SK-N-SH treated with all-trans-retinoic acid at 6 μM for 48 hours (cell line): ENCODE data around the gene C10orf88.

ENCODE experiments used
- ATAC-seq: fragments of 200-7000 bp; cut with Tn5 transposase; 3 replicates; pipeline ENCODE4 v1.9.1; 2020; ENCODE audit warnings: mild to moderate bottlenecking, moderate library complexity
- ARNTL ChIP-seq: fragments of 450-650 bp; formaldehyde crosslinking; IDR thresholded peaks from 2 replicates; pipeline ENCODE4 v1.5.0; 2020; ENCODE audit warnings: low read depth, mild to moderate bottlenecking, moderate library complexity, borderline replicate concordance
- BACH2 ChIP-seq: fragments of 250-450 bp; sonication (Bioruptor Pico); IDR thresholded peaks from 2 replicates; pipeline ENCODE4 v1.9.0; 2021; ENCODE audit warnings: mild to moderate bottlenecking, borderline replicate concordance
- CSRNP3 ChIP-seq: fragments of 250-450 bp; sonication (Bioruptor Pico); IDR thresholded peaks from 2 replicates; pipeline ENCODE4 v1.5.1; 2021; ENCODE audit warnings: mild to moderate bottlenecking, moderate library complexity
- ESRRG ChIP-seq: fragments of 250-450 bp; sonication (Bioruptor Pico); IDR thresholded peaks from 2 replicates; pipeline ENCODE4 v1.6.1; 2021; ENCODE audit warnings: mild to moderate bottlenecking
- GLIS3 ChIP-seq: fragments of 250-450 bp; sonication (Bioruptor Pico); IDR thresholded peaks from 2 replicates; pipeline ENCODE4 v1.5.0; 2020; ENCODE audit warnings: mild to moderate bottlenecking, moderate library complexity
- ISL1 ChIP-seq: fragments of 250-450 bp; sonication (Bioruptor Pico); IDR thresholded peaks from 2 replicates; pipeline ENCODE4 v2.1.2; 2022; ENCODE audit warnings: mild to moderate bottlenecking, moderate library complexity
- OSR1 ChIP-seq: fragments of 250-450 bp; sonication (Bioruptor Pico); IDR thresholded peaks from 2 replicates; pipeline ENCODE4 v1.8.0; 2022; ENCODE audit warnings: moderate library complexity, mild to moderate bottlenecking, inconsistent platforms
- PATZ1 ChIP-seq: fragments of 250-450 bp; sonication (Bioruptor Pico); IDR thresholded peaks from 2 replicates; pipeline ENCODE4 v1.8.0; 2020; ENCODE audit warnings: mild to moderate bottlenecking, moderate library complexity, borderline replicate concordance
- POU6F1 ChIP-seq: fragments of 250-450 bp; sonication (Bioruptor Pico); IDR thresholded peaks from 2 replicates; pipeline ENCODE4 v1.8.0; 2021; ENCODE audit warnings: low read depth, mild to moderate bottlenecking, moderate library complexity, borderline replicate concordance
- RARB ChIP-seq: fragments of 250-450 bp; sonication (Bioruptor Pico); IDR thresholded peaks from 2 replicates; pipeline ENCODE4 v1.8.0; 2021; ENCODE audit warnings: mild to moderate bottlenecking, moderate library complexity
- SNAI2 ChIP-seq: fragments of 250-450 bp; sonication (Bioruptor Pico); IDR thresholded peaks from 2 replicates; pipeline ENCODE4 v1.5.0; 2020; ENCODE audit warnings: mild to moderate bottlenecking, moderate library complexity
- TCF4 ChIP-seq: fragments of 250-450 bp; sonication (Bioruptor Pico); IDR thresholded peaks from 2 replicates; pipeline ENCODE4 v1.8.0; 2021; ENCODE audit warnings: mild to moderate bottlenecking, moderate library complexity, borderline replicate concordance
- TOX ChIP-seq: fragments of 250-450 bp; sonication (Bioruptor Pico); IDR thresholded peaks from 2 replicates; pipeline ENCODE4 v1.8.0; 2021; ENCODE audit warnings: mild to moderate bottlenecking, moderate library complexity, borderline replicate concordance
- ZC3H10 ChIP-seq: fragments of 250-450 bp; sonication (Bioruptor Pico); IDR thresholded peaks from 2 replicates; pipeline ENCODE4 v1.5.1; 2021; ENCODE audit warnings: mild to moderate bottlenecking, moderate library complexity
- ZFP3 ChIP-seq: fragments of 250-450 bp; sonication (Bioruptor Pico); IDR thresholded peaks from 2 replicates; pipeline ENCODE4 v1.5.0; 2020; ENCODE audit warnings: mild to moderate bottlenecking, moderate library complexity
- ZFP30 ChIP-seq: fragments of 450-650 bp; formaldehyde crosslinking; IDR thresholded peaks from 2 replicates; pipeline ENCODE4 v1.5.0; 2022; ENCODE audit warnings: mild to moderate bottlenecking, moderate library complexity
- ZNF70 ChIP-seq: fragments of 450-650 bp; formaldehyde crosslinking; IDR thresholded peaks from 2 replicates; pipeline ENCODE4 v1.5.0; 2020; ENCODE audit warnings: mild to moderate bottlenecking, moderate library complexity
- ZNF8 ChIP-seq: fragments of 450-650 bp; formaldehyde crosslinking; IDR thresholded peaks from 2 replicates; pipeline ENCODE4 v1.5.0; 2020; ENCODE audit warnings: mild to moderate bottlenecking, moderate library complexity
- TF ChIP-seq, protein P1 (sequence below): fragments of 250-450 bp; sonication (Bioruptor Pico); IDR thresholded peaks from 2 replicates; pipeline ENCODE4 v1.5.0; 2020; ENCODE audit warnings: mild to moderate bottlenecking, moderate library complexity
- TF ChIP-seq, protein P2 (sequence below): fragments of 250-450 bp; sonication (Bioruptor Pico); IDR thresholded peaks from 2 replicates; pipeline ENCODE4 v1.5.1; 2020; ENCODE audit warnings: low read depth, mild to moderate bottlenecking, moderate library complexity

Gene C10orf88

GRCh38 chr10:122955892-122956291, 1.9 kb upstream of the C10orf88 start:
- no peak for ATAC-seq
- TF ChIP-seq RARB = no peak
- no peak for TF ChIP-seq ZFP3 (CRISPR knock-in tag)
- TF ChIP-seq ZC3H10 (CRISPR knock-in tag) = no peak
- no peak for TF ChIP-seq GLIS3 (CRISPR knock-in tag)
- no peak for TF ChIP-seq ZNF70 (CRISPR knock-in tag)
- TF ChIP-seq ISL1 (CRISPR knock-in tag) = no peak
- no peak for TF ChIP-seq SNAI2 (CRISPR knock-in tag)
- TF ChIP-seq TCF4 (CRISPR knock-in tag) = no peak
- no peak for TF ChIP-seq TOX (CRISPR knock-in tag)
- TF ChIP-seq BACH2 (CRISPR knock-in tag) = no peak

GRCh38 chr10:122954731-122955050, 664 bp upstream of the C10orf88 start:
- ATAC-seq = no peak
- no peak for TF ChIP-seq PATZ1 (CRISPR knock-in tag)
- TF ChIP-seq, protein P1, sequence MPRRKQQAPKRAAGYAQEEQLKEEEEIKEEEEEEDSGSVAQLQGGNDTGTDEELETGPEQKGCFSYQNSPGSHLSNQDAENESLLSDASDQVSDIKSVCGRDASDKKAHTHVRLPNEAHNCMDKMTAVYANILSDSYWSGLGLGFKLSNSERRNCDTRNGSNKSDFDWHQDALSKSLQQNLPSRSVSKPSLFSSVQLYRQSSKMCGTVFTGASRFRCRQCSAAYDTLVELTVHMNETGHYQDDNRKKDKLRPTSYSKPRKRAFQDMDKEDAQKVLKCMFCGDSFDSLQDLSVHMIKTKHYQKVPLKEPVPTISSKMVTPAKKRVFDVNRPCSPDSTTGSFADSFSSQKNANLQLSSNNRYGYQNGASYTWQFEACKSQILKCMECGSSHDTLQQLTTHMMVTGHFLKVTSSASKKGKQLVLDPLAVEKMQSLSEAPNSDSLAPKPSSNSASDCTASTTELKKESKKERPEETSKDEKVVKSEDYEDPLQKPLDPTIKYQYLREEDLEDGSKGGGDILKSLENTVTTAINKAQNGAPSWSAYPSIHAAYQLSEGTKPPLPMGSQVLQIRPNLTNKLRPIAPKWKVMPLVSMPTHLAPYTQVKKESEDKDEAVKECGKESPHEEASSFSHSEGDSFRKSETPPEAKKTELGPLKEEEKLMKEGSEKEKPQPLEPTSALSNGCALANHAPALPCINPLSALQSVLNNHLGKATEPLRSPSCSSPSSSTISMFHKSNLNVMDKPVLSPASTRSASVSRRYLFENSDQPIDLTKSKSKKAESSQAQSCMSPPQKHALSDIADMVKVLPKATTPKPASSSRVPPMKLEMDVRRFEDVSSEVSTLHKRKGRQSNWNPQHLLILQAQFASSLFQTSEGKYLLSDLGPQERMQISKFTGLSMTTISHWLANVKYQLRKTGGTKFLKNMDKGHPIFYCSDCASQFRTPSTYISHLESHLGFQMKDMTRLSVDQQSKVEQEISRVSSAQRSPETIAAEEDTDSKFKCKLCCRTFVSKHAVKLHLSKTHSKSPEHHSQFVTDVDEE (CRISPR knock-in tag) = no peak
- no peak for TF ChIP-seq TCF4 (CRISPR knock-in tag)
- TF ChIP-seq RARB = no peak
- TF ChIP-seq ZNF70 (CRISPR knock-in tag) = no peak
- TF ChIP-seq ZNF8 = no peak
- TF ChIP-seq ZC3H10 (CRISPR knock-in tag) = no peak

DNA sequence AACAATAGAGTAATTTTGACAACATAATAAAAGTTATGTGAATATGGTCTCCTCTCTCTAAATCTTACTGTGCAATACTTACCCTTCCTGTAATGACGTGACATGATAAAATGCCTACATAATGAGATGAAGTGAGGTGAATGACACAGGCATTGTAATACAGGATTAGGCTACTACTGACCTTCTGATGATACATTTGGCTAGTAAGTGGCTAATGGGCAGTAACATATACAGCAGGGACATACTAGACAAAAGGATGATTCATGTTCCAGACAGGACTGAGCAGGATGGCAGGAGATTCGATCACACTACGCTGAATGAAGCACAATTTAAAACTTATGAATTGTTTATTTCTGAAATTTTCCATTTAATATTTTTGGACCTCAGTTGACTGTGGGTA, 4.7 kb downstream of the C10orf88 start:
- ATAC-seq = no peak
- no peak for TF ChIP-seq POU6F1 (CRISPR knock-in tag)
- no peak for TF ChIP-seq ESRRG (CRISPR knock-in tag)
- no peak for TF ChIP-seq ZNF8
- TF ChIP-seq TOX (CRISPR knock-in tag) = no peak
- TF ChIP-seq TCF4 (CRISPR knock-in tag) = no peak
- TF ChIP-seq CSRNP3 (CRISPR knock-in tag) = no peak
- TF ChIP-seq, protein P2, sequence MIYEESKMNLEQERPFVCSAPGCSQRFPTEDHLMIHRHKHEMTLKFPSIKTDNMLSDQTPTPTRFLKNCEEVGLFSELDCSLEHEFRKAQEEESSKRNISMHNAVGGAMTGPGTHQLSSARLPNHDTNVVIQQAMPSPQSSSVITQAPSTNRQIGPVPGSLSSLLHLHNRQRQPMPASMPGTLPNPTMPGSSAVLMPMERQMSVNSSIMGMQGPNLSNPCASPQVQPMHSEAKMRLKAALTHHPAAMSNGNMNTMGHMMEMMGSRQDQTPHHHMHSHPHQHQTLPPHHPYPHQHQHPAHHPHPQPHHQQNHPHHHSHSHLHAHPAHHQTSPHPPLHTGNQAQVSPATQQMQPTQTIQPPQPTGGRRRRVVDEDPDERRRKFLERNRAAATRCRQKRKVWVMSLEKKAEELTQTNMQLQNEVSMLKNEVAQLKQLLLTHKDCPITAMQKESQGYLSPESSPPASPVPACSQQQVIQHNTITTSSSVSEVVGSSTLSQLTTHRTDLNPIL (CRISPR knock-in tag) = no peak
- TF ChIP-seq, protein P1 (CRISPR knock-in tag) = no peak
- no peak for TF ChIP-seq ZFP30 (CRISPR knock-in tag)
- no peak for TF ChIP-seq BACH2 (CRISPR knock-in tag)
- TF ChIP-seq ZC3H10 (CRISPR knock-in tag) = no peak
- TF ChIP-seq ARNTL (CRISPR knock-in tag) = no peak
- no peak for TF ChIP-seq OSR1 (CRISPR knock-in tag)
- TF ChIP-seq SNAI2 (CRISPR knock-in tag) = no peak
- TF ChIP-seq ZNF70 (CRISPR knock-in tag) = no peak
- TF ChIP-seq PATZ1 (CRISPR knock-in tag) = no peak
- TF ChIP-seq GLIS3 (CRISPR knock-in tag) = no peak
- no peak for TF ChIP-seq ISL1 (CRISPR knock-in tag)
